Stimulated activated CD4-positive, alpha-beta T cell treated with anti-CD3 and anti-CD28 coated beads, Interleukin-1b, Interleukin-23, amount 100 ng/mL, for 1 hour (primary cell): ENCODE data around the gene PAMR1.

Experiments used
- DNase-seq, 2 donors: peaks; one replicate each; pipeline ENCODE4 v3.0.0-alpha.2; 2020; ENCODE audit warnings: low read depth in 2 of 2

Gene PAMR1

DNA sequence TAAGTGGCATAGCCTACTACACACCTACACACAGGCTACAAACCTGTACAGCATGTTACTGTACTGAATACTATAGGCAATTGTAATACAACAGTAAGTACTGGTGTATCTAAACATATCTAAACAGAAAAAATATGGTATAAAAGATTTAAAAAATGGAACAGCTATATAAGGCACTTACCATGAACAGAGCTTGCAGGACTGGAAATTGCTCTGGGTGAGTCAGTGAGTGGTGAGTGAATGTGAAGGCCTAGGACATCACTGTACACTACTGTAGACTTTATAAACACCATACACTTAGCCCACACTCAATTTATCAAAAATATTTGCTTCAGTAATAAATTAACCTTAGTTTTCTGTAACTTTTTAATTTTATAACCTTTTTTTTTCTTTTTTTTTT lies 24.7 kb downstream of the PAMR1 start:
- no peak for DNase-seq

DNA sequence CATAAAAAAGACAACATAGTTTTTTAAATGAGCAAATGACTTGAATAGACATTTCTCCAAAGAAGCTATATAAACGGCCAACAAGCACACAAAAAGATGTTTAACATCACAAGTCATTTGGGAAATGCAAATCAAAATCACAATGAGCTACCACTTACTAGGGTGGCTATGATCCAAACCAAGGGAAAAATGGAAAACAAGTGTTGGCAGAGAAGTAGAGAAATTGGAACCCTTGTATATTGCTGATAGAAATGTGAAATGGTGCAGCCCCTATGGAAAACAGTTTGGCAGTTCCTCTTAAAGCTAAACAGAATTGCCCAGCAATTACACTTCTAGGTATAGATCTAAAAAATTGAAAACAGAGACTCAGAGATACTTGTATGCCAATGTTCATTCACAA lies 29.0 kb downstream of the PAMR1 start:
- DNase-seq: no peak

DNA sequence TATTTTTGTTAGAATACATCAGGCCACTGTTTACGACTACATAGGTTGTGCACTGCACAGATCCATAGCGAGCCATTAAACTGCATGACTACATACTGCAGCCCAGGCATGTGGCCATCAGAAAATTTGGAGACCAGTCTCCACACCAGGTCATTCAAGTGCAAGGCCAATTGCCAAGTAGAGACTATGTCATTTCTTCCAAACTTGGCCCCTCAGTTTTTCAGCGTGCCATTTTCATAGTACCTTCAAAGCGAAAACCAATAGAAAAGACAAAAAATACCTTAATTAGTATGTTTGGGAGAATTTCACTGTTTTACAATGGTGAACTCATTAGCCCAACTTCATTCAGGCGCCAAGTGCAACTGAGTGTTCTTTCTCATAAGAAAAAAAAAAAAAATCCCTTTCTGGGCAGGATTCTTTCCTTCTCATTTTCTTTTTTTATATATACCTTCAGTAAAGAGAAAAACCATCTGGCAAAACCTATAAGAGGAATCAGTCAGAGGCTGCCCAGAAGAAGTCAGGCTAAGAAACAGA lies 30.4 kb downstream of the PAMR1 start:
- no peak for DNase-seq

- no peak for DNase-seq
Observed at GRCh38 chr11:35491231-35491871, 34.1 kb downstream of the PAMR1 start.

DNA sequence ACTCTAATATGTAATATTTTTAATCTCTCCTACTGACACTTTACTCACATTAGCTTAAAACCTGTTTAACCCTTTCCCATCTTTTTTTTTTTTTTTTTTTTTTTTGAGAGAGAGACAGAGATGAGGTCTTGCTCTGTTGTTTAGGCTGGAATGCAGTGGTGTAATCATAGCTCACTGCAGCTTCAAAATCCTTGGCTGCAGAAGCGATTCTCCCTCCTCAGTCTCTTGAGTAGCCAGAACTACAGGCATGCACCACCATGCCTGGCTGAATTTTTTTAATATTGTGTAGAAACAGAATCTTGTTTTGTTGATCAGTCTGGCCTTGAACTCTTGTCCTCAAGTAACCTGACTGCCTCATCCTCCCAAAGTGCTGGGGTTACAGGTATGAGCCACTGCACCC lies 37.3 kb downstream of the PAMR1 start:
- no peak for DNase-seq

DNA sequence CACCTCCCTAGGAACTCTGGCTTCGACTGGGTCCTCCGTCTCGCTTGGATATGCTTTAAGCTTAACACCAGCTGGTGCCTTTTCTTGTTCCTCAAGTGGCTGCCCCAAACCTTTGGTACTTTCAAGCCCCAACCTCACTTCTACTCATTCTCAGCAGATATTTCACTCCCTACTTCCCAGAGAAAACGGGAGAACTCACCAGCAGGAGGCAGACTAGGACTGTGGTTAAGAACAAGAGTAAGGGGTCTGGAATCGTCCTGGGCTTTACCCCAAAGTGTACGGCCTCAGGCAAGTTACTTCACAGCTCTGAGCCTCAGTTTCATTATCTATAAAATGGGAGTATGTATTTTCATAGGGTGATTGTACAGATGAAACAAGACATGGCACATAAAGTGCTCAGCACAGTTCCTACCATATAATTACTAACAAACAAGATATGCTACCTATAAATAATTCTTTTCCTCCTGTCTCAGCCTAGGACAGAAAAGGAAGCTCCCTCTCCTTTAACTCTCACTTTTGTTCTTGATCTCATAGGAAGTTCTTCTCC lies 37.8 kb downstream of the PAMR1 start:
- DNase-seq: no peak

- DNase-seq: no peak
Observed at GRCh38 chr11:35486934-35487333, 38.5 kb downstream of the PAMR1 start.

DNA sequence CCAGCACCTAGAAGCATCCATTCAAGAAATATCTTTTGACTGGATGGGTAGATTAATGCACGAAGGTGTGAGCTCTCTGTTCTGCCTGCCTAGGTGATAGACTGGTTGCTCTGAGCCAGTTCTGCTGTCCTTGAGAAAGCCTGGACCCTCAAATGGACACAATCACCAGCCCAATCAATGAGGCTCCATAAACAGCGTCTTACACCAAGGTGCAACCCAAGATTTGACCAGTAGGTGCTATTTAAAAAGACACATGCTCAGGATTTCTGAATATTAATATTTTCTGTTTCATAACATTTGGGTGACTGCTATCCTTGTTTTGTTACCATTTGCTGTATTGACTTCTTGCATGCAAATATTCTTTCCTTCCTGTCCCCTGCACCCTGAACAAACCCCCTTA lies 39.0 kb downstream of the PAMR1 start:
- no peak for DNase-seq

DNA sequence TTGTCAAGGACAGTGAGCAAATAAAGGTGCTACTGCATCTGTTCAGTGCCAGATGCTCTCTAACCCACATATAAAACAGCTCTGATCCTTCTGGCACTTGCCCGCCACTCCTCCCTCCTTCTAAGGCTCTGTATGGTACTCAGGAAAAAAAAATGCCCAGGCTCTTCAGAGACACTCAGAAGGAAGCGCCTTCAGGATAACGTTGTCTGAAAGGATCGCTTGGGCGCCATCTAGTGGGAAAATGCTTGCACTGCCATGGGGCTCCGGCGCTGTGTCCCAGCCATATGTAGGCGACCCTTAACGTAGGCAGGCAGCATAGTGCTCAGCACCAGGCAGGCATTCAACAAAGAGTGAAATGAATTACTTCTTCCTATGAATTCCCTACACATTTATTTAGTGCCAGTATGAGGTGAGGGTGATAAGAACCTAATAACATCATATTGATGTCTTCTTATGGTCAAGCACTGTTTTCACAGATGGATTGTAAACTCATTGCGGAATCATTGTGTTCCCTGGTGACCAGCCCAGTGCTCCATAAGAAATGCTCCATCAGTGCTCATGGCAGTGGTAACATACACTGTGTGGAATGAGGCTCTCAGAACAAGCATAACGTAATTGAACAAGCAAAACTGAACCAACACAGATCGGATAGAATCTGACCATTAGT lies 39.6 kb downstream of the PAMR1 start:
- DNase-seq: peak; percentile 26 to 63

- DNase-seq: no peak
Observed at GRCh38 chr11:35484435-35484834, 41.0 kb downstream of the PAMR1 start.

DNA sequence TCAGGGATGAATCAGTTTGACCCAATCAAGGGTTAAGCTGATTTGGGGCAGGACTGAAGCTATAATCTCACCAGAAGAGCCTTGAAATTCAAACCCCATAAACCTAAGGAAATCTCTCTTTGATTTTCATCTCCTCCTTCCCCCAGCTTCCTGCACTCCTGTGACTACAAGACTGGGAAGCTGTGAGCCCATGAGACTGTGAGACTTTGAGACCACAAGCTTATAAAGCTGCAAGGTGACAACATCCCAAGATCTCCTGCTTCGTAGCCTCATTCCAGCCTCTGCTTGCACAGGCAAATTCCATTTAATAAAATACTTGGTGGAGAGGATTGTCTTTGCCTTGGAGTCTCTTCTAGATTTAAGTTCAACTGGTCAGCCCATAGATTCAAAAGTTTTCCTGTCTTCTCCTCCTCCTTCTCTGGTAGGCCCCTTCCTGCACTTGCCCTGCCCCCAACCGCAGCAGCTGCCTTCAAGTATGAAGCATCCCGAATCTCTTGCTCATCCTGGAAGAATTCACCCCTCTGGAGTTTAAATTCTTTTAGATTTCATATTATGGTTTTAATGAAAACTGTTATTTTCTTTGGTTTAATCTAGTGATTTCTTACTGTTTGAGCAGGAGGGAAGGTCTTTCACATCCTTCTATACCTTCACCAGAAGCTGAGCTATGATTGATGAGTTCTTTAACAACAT lies 42.1 kb downstream of the PAMR1 start:
- no peak for DNase-seq

GRCh38 chr11:35479731-35480130 lies 45.7 kb downstream of the PAMR1 start:
- no peak for DNase-seq

DNA sequence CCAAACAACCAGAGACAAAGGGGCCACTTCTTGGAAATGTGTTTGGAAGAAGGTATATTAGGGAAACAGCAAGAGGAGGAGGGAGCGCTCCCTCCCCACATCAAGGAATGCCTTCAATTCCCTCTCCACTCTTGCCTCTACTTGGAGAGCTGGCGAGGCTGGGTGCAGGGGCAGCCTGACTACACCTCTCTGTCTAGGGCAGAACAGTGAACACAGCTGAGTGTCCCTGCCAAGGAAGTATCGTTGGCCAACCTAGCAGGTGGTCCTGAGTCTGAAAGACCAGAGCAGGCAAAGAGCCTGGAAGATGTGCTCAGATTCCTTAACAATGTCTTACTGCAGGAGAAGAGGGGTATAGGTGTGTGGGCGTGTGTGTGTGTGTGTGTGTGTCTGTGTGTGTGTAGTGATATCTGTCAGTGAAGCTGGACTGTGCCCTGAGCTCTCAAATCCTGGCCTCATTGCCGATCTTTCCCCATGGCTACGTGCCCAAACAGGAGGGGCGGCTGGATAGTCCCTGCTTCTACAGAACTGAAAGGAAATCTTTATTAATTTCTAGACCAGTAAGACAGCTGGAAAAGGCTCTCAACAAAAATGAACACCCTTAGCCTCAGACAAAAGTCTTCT lies 46.8 kb downstream of the PAMR1 start:
- DNase-seq: no peak

- DNase-seq: no peak
Observed at GRCh38 chr11:35477901-35478300, 47.5 kb downstream of the PAMR1 start.

GRCh38 chr11:35474688-35475087 lies 50.7 kb downstream of the PAMR1 start:
- no peak for DNase-seq

GRCh38 chr11:35473795-35474374 lies 51.5 kb downstream of the PAMR1 start:
- no peak for DNase-seq

- DNase-seq: no peak
Observed at GRCh38 chr11:35470616-35471015, 54.8 kb downstream of the PAMR1 start.

- DNase-seq: no peak
Observed at GRCh38 chr11:35466058-35466457, 59.4 kb downstream of the PAMR1 start.

- no peak for DNase-seq
Observed at GRCh38 chr11:35464308-35464707, 61.1 kb downstream of the PAMR1 start.

- DNase-seq: no peak
Observed at GRCh38 chr11:35463331-35463751, 62.1 kb downstream of the PAMR1 start.

DNA sequence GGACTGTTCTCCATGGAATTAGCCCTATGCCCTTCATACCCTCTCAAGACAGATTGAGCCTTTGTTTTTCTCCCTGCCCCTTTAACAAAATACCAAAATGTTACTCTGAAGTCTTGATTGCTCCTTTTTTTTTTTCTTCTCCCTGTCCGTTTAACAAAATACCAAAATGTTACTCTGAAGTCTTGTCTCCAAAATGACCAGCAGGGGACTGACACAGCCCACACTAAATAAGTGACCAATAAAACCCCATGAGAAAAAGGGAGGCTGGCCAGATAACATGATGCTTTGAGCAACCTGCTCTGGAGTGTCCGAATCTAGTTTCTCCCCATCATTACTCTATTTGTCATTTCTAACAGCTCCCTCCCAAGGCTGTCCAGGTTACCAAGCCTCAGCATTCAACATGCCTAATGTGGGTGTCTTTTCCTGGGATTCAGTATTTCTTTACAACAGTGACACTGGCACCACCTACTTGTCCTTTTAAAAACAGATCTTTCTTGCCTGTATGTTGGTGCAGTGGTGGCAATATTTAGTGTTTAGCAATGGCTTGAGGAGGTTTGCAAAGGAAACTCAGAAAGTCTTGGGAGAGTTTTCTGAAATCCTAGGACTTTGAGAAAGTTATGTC lies 63.4 kb downstream of the PAMR1 start:
- no peak for DNase-seq
